Stimulated activated naive CD8-positive, alpha-beta T cell treated with anti-CD3 and anti-CD28 coated beads, Interleukin-15, Interleukin-2, amounts not matched to agents 100 ng/mL and 50 ng/mL, for 24 hours (primary cell): ENCODE measurements around the gene ERCC3.
"Not testable (repeated sequence)": the region's sequence is repeated elsewhere in the genome, so short reads cannot be mapped to it uniquely, and the experiment has no call there.

Experiments
- H3K27ac Mint-ChIP-seq: one replicate; pipeline ENCODE4 v1.8.0; 2021; ENCODE audit warnings: mild to moderate bottlenecking, mixed read lengths
- H3K27me3 Mint-ChIP-seq: one replicate; pipeline ENCODE4 v1.8.0; 2021; ENCODE audit warnings: mixed read lengths
- H3K36me3 Mint-ChIP-seq: one replicate; pipeline ENCODE4 v1.8.0; 2021; ENCODE audit warnings: low read depth, mixed read lengths
- H3K4me1 Mint-ChIP-seq: one replicate; pipeline ENCODE4 v1.8.0; 2021; ENCODE audit warnings: low read depth, mixed read lengths
- H3K4me3 Mint-ChIP-seq: one replicate; pipeline ENCODE4 v1.8.0; 2021; ENCODE audit warnings: mild to moderate bottlenecking, mixed read lengths
- H3K9me3 Mint-ChIP-seq: one replicate; pipeline ENCODE4 v1.8.0; 2021; ENCODE audit warnings: mixed read lengths

Gene ERCC3

GRCh38 chr2:127225186-127225960, 68.6 kb downstream of the ERCC3 start:
- no peak overlapping the region for H3K4me3 Mint-ChIP-seq
- peaks cover 15% of the 10 kb centered on the region for H3K4me1 Mint-ChIP-seq
- H3K27ac Mint-ChIP-seq = no peak overlapping the region
- H3K27me3 Mint-ChIP-seq = peaks cover 50% of the 10 kb centered on the region
- H3K9me3 Mint-ChIP-seq = peaks cover 4% of the 10 kb centered on the region
- peaks cover 4% of the 10 kb centered on the region for H3K36me3 Mint-ChIP-seq

DNA sequence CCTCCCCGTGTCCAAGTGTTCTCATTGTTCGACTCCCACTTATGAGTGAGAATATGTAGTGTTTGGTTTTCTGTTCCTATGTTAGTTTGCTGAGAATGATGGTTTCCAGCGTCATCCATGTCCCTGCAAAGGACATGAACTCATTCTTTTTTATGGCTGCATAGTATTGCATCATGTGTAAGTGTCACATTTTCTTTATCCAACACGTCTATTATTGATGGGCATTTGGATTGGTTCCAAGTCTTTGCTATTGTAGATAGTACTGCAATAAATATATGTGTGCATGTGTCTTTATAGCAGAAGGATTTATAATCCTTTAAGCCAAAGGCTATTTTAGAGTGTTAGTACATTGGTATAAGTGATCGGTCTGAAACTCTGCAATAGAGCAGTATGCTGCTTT, 69.8 kb downstream of the ERCC3 start:
- not testable (repeated sequence) for H3K27ac Mint-ChIP-seq, H3K36me3 Mint-ChIP-seq, H3K4me3 Mint-ChIP-seq, H3K9me3 Mint-ChIP-seq
- Mint-ChIP-seq H3K4me1 (peaks cover 21% of the 10 kb centered on the region), H3K27me3 (peaks cover 49% of the 10 kb centered on the region)

GRCh38 chr2:127220768-127221527, 73.0 kb downstream of the ERCC3 start:
- H3K9me3 Mint-ChIP-seq = peaks cover 10% of the 10 kb centered on the region
- peaks cover 69% of the 10 kb centered on the region for H3K27me3 Mint-ChIP-seq
- H3K4me1 Mint-ChIP-seq = peaks cover 23% of the 10 kb centered on the region
- H3K4me3 Mint-ChIP-seq = peak overlapping the region; percentile 82
- H3K27ac Mint-ChIP-seq = no peak overlapping the region
- no peaks in the 10 kb centered on the region for H3K36me3 Mint-ChIP-seq

DNA sequence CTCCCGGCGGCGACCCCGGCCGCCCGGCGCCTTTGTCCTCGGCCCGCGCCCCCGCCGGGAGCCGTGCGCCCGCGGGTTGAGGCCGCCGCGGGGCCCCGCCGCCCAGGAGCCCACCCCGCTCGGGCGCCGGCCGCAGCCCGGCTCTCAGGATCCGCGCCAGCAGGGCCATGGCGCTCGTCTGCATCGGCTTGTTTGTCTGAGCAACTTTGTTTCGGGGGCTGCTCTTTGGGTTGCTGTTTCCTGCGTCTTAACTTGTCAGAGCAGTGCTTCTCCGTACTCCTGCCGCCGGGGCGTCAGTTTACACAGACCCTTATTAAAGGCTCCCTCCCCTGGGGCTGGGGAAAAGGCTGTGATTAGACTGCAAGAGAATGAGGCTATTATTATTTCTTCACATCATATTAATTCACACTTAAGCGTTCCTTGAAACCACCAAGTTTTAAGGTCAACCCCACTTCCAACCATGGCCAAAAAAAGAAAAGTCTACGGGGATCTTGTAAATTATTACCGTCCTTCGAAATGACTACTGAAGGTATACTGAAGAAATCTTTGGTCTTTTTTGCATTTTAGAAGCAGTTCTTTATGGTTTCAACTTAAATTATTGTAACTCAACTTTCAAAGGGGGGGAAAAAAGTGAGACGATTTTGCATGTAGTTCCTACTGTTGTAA, 73.7 kb downstream of the ERCC3 start, which contains the start of gene CYP27C1:
CYP27C1 (minus strand) TSS at position 198 of the 666 bp plus-strand sequence; CDS start at position 169, 29 bp downstream.
- peak within 1 kb of the TSS; percentile 14 for H3K27ac Mint-ChIP-seq
- peak within 1 kb of the TSS; percentile 82 for H3K4me3 Mint-ChIP-seq
- peaks cover 66% of the 10 kb centered on the region for H3K27me3 Mint-ChIP-seq
- H3K36me3 Mint-ChIP-seq = no peaks in the 10 kb centered on the region
- peaks cover 10% of the 10 kb centered on the region for H3K9me3 Mint-ChIP-seq
- H3K4me1 Mint-ChIP-seq = peaks cover 23% of the 10 kb centered on the region

DNA sequence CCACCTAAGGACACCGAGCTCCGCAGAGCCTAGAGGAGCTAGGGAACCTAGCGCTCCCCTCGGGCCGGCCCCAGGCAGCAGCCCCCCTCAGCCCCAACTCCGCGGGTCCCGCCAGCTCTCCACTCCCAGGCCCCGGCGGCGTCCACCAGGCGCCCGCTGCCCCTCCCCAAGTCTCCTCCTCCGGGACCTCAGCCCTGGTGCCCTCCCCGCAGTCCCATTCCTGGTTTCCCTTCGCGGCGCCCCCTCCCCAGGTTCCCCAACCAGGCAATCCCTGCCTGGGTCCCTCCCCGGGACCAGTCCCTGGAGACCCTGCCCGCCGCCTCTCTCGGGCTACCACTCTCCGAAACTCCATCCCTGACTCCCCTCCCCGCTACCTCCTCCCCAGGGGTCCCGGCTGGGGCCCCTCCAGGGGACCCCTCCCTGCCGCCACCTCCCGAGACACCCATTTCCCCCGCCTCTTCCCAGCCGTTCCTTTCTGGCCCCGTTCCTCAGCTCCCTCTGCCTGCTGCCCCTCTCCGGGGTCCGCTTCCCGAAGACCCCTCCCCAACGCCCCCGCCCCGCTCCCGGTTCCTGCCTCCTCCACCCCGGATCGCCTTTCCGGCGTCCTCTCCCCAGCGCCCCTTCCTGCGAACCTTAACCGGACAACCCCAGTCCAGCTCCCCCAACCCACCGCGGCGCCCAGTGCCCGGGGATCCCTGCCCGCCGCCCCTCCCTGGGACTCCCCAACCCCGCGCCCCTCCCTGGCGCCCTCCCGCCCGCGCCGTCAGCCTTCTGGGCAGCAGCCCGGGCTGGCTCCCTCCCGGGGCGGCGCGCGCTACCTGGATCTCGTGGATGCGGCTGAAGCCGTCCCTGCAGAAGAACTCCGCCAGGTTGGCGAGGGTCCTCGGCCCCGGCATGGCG, 74.5 kb downstream of the ERCC3 start:
- H3K4me3 Mint-ChIP-seq = no peak overlapping the region
- peaks cover 23% of the 10 kb centered on the region for H3K4me1 Mint-ChIP-seq
- H3K36me3 Mint-ChIP-seq = no peaks in the 10 kb centered on the region
- H3K27me3 Mint-ChIP-seq = peaks cover 62% of the 10 kb centered on the region
- H3K9me3 Mint-ChIP-seq = peaks cover 10% of the 10 kb centered on the region
- H3K27ac Mint-ChIP-seq = no peak overlapping the region

GRCh38 chr2:127218812-127219170, 75.2 kb downstream of the ERCC3 start:
- Mint-ChIP-seq H3K36me3 (no peaks in the 10 kb centered on the region), H3K4me1 (peaks cover 23% of the 10 kb centered on the region), H3K9me3 (peaks cover 10% of the 10 kb centered on the region), H3K27me3 (peaks cover 60% of the 10 kb centered on the region), H3K4me3 (peak overlapping the region; percentile 60), H3K27ac (no peak overlapping the region)

DNA sequence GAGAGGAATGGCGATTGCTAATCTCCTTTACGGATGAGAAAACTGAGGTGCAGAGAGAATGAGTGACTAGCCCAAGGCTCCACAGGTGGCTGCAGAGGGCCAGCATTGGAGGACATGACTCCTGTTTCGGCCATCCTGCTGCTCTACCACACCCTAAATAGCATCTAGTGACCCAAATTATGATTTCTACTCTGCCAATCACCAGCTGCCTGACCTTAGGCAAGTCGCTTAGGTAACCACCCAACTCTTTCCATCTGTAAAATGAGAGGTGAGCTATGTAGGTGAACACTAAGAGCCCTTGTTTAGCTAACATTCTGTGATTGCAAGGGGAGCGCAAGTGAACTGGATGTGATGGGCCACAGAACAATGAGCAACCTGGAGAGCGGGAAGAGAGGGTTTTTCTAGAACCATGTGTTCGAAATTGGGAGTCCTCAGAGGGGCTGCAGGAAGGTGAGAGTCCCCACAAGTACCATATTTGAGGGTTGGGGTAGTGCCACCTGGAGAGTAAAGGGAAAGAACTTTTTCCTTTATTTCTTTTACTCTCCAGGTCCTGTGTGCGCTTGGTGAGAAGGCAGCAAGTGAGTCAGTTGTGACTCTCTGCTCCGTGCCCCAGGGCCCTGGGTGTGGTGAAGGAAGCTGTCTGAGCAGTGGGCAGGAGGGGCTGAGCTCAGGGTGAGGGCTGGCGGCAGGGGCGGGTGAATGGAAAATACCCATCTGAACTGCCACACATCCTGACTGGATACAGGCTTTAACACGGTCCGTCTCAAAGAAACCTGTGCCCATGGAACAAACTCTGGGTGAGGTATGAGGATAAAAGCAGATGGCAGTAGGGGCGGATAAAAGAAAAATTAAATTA, 76.2 kb downstream of the ERCC3 start:
- peaks cover 23% of the 10 kb centered on the region for H3K4me1 Mint-ChIP-seq
- peaks cover 59% of the 10 kb centered on the region for H3K27me3 Mint-ChIP-seq
- no peak overlapping the region for H3K27ac Mint-ChIP-seq
- peaks cover 10% of the 10 kb centered on the region for H3K9me3 Mint-ChIP-seq
- no peaks in the 10 kb centered on the region for H3K36me3 Mint-ChIP-seq
- H3K4me3 Mint-ChIP-seq = peak overlapping the region; percentile 14

GRCh38 chr2:127216593-127216992, 77.4 kb downstream of the ERCC3 start:
- no peak overlapping the region for H3K4me3 Mint-ChIP-seq
- peaks cover 69% of the 10 kb centered on the region for H3K27me3 Mint-ChIP-seq
- H3K9me3 Mint-ChIP-seq = peaks cover 10% of the 10 kb centered on the region
- no peaks in the 10 kb centered on the region for H3K36me3 Mint-ChIP-seq
- no peak overlapping the region for H3K27ac Mint-ChIP-seq
- peaks cover 23% of the 10 kb centered on the region for H3K4me1 Mint-ChIP-seq

DNA sequence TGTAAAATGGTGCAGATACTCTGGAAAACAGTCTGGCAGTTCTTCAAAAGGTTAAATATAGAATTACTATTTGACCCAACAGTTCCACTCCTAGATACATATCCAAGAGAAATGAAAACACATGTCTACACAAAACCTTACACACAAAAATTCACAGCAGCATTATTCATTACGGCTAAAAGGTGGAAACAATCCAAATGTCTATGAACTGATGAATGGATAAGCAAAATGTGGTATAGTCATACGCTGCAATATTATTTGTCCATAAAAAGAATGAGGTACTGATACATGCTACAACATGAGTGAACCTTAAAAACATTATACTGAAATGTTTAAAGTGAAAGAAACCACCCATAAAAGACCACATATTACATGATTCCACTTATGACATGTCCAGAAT, 77.8 kb downstream of the ERCC3 start:
- Mint-ChIP-seq H3K27ac (no peak overlapping the region), H3K9me3 (peaks cover 10% of the 10 kb centered on the region), H3K4me1 (peaks cover 23% of the 10 kb centered on the region), H3K36me3 (no peaks in the 10 kb centered on the region), H3K4me3 (no peak overlapping the region), H3K27me3 (peaks cover 70% of the 10 kb centered on the region)

DNA sequence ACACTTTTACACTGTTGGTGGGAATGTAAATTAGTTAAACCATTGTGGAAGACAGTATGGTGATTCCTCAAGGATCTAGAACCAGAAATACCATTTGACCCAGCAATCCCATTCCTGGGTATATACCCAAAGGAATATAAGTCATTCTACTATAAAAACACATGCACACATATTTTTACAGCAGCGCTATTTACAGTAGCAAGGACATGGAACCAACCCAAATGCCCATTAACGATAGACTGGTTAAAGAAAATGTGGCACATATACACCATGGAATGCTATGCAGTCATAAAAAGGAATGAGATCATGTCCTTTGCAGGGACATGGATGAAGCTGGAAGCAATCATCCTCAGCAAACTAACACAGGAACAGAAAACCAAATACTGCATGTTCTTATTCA, 79.7 kb downstream of the ERCC3 start:
- H3K4me3 Mint-ChIP-seq, H3K27ac Mint-ChIP-seq, H3K36me3 Mint-ChIP-seq: not testable (repeated sequence)
- H3K4me1 Mint-ChIP-seq = peaks cover 13% of the 10 kb centered on the region
- H3K9me3 Mint-ChIP-seq = peaks cover 10% of the 10 kb centered on the region
- peaks cover 74% of the 10 kb centered on the region for H3K27me3 Mint-ChIP-seq

DNA sequence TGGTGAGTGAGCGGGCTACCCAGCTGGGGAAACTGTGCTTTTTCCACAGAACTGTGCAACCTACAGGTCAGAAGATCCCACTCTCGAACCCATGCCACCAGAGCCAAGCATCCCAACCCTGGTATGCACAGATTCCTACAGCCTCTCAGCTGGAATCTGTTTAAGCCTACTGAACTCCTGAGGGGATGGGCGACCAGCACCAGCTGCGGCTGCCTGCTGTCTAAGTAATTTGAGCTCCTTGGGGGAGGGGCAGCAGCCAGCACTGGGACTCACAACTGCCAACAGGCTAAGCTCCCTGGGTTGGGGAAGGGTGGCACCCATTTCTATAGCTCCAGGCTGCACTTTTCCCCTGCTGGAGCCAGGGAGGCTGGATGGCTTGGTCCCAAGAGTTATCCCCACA, 85.6 kb downstream of the ERCC3 start:
- peaks cover 47% of the 10 kb centered on the region for H3K27me3 Mint-ChIP-seq
- H3K4me1 Mint-ChIP-seq = no peaks in the 10 kb centered on the region
- no peaks in the 10 kb centered on the region for H3K36me3 Mint-ChIP-seq
- no peak overlapping the region for H3K27ac Mint-ChIP-seq
- H3K9me3 Mint-ChIP-seq = no peaks in the 10 kb centered on the region
- no peak overlapping the region for H3K4me3 Mint-ChIP-seq
